HG03135 (cell line): ENCODE measurements around the gene CD164L2.
A peak's percentile ranks its signal among the peaks of the same experiment; 100 is the strongest.
"Not testable (repeated sequence)": the region's sequence is repeated elsewhere in the genome, so short reads cannot be mapped to it uniquely, and the experiment has no call there.

Experiments used
- ATAC-seq: cut with Tn5 transposase; IDR thresholded peaks from one replicate; pipeline ENCODE4 v1.9.1; 2021; ENCODE audit warnings: mild to moderate bottlenecking, moderate library complexity; ENCODE audit not compliant: unreplicated experiment

CD164L2 gene

DNA sequence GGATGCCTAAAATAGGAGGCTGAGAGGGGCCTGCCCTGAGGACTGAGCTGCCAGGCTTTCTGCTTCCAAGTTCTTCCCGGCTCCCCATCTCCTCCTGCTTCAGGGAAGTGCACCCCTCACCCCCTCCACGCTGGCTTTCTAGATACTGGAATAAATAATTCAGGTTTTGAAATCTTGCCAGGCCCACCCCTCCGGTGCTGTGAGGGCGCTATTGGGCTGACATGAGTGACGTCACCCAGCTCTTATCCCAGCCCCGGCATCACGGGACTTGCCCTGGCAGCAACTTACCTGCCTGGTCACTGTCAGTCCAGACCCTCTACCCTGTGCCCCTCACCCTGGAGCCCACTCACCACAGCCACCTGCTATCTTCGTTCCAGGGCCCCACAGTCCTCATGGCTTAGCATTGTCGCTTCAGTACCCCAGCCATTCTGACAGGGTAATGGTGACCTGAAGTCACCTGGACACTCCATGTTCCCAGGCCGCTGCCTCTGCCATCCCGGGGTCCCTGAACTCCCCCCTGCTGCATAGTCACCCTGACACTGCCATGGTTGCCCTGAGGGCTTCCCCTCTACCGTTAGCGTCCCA lies 8.5 kb upstream of the CD164L2 start:
- no peak for ATAC-seq

DNA sequence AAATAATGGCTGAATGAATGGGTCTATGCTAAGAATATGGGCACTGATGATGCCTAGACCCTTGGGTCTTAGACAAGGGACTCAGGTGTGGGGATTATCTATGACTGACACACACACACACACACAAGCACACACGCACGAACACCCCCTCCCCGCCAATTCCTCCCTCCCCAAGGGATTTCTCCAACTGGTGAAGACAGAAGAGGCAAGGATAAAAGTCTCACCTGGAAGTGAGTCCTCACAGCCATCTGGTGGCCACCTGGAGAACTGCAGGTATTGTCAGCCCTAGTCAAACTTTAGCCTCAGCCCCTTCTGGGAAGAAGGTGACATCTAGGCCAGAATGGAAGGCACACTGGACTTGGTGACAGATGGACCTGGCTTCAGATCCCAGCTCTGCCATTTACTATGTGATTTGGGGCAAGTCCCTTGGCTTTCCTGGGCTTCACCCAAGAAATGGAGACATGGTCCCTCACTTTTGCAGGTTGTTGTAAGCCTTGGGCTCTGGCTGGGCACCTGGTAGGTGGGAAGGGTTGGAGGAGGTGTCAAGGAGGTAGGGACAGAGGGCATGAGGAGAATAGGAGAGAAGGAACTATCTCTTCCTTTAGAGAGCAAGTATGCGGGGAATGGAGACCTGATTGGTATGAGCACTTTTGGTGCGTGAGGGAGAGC lies 5.3 kb upstream of the CD164L2 start:
- ATAC-seq = no peak

DNA sequence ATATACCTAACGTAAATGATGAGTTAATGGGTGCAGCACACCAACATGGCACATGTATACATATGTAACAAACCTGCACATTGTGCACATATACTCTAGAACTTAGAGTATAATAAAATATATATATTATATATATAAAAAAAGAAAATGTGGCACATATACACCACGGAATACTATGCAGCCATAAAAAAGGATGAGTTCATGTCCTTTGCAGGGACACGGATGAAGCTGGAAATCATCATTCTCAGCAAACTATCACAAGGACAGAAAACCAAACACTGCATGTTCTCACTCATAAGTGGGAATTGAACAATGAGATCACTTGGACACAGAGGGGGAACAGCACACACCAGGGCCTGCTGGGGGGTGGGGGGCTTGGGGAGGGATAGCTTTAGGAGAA lies 1.7 kb upstream of the CD164L2 start:
- not testable (repeated sequence) for ATAC-seq

DNA sequence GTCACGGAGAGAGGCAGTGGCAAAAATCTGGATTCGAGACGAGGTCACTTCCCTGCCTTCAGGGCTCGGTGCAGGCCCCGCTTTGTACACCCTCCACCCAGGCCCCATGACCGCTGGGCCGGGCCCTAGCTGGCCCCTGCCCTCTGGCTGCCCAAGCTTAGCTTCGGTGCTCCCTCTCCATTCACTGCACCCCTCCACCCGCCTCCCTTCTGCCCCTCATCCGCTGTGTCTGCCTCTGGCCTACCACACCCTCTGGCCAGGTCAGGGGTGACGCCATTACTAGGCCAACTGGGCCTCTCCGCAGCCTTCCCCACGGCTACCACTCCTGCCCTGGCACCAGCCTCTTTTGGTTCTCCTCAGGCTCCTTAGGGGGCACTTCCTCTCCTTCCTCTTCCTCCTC lies 528 bp upstream of the CD164L2 start:
- no peak for ATAC-seq

DNA sequence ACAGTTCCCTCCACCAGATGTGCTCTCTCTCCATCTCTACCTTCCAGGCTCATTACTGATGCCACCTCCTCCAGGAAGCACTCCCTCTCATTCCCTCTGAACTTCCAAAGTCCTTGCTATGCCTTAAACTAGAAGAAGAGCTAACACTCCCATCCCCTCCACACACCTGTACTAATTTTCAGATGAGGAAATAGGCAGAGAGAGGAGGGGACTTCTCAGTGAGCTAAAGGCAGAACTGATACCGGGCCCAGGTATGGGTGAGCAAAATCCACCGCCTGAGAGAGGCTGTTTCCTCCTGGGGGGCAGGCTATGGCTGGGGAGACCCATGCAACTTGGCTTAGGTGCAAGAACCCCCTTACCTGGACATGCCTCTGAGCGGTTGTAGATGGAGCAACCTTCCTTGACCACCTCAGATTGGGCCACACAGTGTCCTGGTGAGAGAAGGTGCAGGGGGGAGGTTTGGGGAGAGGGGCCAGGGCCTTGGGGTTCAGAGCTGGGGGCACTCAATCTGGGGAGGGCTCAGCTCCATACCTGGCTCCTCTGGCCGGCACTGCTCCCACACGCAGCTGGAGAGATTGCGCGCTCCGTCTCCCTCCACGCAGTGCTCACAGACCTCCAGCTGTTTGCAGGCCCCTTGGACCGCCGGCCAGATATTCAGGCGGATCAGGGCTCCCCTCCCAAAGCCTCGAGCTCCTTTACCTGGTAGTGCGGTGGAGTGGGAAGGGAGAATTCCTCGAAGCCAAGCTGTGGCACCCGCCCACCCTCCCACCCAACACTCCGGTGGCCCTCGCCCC lies 967 bp downstream of the CD164L2 start:
- no peak for ATAC-seq

DNA sequence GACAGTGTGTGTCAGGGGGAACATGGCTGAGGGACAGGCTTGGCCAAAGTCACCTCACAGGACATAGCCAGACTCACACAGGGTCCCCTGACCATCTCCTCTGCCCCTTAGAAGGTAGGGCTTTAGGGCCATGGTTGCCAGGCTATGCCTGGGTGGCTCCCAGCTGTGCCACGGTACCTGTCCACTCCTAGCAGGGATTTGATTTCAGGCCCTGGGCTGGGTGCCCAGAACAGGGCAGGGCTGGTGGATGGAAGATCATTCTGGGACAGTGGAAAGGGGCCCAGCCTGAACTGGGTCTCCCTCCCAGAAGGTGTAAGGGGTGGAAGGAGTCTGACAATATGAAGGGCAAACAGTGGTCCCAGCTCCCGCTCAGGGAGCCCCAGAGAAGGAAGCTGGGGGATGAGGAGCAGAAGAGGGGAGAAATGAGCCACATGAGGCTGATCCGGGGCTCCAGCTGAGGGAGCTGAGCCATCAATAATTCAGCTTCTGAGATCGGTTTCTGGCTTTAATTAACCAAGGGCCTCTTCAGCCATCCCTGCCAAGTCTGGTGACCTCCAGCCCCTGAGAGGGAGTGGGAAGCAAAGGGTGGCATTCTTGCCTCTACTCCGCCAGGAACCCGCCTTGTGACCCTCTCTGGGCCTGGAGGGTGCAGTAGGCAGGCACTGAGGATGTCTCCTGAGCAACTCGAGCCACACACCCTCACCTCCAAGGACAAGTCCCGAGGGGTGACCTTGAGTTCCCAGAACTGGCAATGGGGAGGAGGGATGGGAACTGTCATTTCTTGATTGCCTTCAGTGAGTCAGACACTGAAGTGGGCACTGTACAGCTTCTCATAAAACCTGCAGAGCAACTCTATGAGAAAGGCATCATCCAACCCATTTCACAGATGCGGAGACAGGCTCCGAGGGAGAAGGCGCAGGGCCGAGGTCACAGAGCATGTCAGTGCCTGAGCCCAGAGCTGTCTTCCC lies 2.1 kb downstream of the CD164L2 start:
- ATAC-seq = no peak

DNA sequence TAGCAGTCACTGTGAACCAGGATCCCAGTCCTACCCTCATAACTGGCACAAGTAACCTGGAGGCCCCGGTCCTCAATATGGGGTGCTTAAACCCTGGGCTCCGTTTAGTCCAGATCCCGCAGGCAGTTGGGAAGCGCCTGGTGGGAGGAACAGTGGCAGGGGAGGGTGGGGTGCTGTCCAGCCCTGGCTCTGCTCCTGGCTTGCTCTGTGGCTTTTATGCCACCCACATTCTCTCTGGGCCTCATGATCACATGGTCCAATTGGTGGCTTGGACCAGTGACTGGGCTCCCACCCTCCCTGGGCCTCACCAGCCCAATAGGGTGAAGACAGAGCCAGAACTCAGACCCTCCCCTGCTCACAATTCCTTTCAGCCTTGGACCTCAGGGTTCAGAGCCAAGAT lies 2.9 kb downstream of the CD164L2 start:
- ATAC-seq = no peak

DNA sequence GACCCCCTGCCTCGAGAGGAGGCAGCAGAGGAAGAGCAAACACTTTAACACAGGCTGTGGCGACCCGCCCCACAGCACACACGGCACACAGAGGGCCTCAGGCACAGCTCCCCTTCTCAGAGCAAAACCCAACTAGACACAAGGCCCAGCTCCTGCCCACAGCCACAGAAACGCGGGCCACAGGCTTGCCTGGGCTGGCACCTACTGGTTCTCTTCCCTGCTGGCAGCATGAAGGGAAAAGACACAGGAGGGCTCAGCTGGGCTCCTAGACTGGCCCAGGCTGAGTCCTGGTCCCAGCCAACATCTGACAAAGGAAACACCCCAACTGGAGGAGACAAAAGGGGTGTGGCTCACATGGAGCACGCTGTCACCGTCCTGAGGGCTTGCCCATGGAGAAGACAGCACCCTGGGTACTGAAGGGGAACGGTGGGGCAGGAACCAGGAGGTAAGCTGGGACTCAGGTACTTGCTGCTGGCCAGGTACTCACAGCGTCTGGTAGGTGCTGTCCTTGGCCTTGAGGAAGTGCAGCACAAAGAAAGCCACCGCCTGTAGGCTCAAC lies 3.5 kb downstream of the CD164L2 start:
- no peak for ATAC-seq

DNA sequence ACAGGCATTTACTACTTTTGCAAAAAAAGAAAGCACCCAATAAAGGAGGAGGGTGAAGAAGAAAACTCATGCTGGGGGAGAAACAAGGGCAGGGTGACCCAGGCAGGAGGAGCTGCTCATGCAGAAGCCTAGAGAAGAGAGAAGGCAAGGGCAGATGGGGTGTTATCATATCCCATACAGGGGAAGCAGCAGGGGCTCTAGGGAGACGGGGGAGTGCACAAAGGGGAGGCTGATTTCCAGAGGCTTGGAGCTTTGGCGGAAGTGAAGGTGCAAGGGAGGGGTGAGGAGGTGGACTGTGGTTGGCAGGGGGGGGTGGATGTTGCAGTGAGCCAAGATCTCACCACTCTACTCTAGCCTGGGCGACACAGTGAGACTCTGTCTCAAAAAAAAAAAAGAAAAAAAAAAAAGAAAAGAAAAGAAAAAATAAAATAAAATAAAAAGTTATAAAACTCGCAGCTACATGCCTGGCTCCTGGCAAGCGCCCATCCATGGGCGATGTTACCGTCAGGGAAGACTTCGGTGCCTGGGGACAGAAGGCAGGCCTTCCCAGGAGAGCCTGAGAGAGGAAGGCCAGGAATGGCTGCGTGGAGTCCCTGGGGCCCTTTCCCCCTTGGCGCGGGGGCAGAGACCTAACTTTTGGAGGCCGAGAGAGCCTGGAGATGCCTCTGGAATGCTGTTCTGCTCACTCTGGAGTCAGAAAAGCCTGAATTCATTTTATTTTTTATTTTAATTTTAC lies 5.2 kb downstream of the CD164L2 start:
- no peak for ATAC-seq

DNA sequence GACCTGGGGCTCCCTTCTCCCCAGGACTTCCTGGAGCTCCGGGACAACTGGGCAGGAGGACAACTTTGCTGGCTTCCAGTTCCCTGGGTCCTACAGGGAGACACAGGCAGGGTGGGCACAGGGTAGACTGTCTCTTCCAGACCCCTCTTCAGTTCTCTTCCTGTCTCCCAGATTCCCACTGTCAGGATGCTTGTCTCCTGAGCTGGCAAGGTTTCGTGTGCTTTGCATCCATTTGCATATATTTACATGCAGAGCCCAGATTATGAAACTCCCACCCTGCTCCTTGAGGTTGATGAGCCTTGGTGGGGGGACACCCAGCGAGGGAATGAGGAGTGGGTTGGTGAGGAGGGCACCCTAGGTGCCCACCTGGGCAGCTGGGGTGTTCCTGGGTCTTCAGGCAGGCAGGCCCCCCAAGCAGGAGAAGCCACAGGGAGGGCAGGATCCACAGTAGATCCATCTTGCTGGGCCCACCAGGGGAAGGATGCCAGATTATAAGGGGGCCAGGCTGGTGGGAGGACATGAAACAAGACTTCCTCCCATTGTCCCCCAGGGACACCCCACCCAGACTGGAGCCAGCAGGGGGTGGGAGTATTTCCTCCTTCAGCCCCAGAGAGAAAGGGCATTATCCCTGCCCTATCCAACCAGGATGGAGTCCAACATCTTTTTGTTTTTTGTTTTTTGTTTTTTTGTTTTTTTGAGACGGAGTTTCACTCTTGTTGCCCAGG lies 8.6 kb downstream of the CD164L2 start, which contains the start of gene FCN3:
FCN3 (minus strand) TSS at position 463 of the 725 bp plus-strand sequence; CDS start at position 457, 6 bp downstream.
- no peak for ATAC-seq

DNA sequence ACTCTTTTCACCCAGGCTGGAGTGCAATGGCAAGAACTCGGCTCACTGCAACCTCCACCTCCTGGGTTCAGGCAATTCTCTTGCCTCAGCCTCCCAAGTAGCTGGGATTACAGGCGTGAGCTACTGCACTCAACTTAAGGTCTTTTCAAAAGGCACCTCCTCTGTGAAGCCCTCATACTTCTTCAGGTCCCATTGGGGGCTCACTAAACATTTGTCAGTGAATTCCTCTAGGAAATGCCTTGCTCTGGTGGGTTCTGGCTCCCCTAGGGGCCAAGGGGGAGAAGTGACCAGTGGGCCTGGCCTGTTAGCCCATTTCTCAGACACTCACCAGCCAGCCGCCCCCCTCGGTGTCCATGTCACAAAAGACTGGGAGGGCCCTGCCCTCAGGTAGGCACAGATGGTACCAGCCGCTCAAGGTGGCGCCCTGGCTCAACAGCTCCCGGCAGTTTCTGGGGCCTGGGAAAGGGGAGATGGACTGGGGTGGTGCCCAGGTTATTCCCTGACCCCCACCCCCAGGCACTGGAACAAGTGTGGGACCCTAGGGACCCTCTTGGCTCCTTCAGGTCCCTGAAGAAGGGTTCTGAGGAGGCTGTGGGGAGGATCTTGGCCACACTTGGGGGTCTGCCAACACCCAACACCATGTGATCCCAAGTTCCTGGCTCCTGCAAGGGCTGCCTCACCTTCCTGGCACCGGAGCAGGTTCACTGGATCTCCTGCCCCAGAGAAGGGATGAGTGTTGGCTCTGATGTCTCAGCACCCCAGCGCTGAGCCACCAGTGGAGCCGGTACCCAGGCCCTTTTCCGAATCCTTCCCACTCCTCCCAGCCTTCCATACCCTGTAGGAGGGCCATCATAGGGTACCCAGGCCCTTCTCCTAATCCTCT lies 10.1 kb downstream of the CD164L2 start:
- no peak for ATAC-seq

DNA sequence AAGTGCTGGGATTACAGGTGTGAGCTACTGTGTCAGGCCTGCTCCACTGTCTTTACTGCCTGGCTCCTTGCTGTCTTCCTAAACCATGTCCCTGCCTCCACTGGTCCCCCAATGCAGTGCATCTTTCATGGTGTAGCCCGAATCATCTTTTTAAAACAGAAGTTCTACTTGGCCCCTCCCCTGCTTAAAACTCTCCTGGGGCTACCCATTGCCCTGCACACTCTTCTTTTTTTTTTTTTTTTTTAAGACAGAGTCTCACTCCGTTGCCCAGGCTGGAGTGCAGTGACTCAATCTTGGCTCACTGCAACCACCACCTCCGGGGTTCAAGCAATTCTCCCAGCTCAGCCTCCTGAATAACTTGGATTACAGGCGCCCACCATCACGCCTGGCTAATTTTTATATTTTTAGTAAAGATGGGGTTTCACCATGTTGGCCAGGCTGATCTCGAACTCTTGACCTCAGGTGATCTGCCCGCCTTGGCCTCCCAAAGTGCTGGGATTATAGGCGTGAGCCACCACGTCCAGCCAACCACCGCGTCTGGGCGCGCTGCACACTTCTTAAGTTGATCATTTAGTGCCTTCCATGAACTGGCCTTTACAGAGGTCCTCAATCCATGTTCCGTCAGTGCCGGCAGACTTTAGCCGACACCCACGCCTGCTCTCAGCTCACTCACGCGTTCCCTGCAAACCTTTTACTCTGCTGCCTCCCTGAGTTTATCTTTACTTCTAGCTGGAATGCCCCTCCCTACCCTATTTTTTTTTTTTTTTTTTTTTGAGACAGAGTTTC lies 10.9 kb downstream of the CD164L2 start:
- no peak for ATAC-seq

DNA sequence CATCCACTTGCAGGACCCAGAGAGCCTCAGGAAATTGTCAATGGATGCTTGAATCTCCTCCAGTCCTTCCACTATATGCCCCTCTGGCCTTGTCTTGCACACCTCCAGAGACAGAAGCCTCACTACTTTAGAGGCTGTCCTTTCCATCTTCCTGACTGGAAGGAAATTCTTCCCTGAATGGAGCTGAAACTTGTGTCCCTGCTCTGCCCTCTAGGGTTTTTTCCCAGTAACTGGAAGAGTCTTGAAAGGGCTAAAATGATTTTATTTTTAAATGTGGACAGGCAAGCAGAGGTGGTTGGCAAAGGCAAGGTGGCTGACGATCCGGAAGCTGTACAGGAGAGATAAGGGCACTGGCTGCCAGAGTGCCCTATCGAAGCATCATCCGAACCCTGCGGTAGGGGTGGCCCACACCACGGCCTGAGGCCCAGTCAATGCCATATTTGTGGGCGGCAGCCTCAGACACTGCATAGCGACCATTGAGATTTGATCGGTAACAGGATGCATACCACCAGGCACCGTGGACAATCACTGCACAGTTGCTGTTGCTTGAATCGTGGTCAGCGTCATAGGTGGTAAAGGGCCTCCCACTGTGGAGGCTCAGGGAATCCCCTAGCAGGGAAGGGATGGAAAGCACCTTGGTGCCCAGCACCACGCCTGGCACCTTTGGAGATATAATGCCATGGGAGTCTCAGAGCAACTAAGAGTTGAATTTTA lies 14.1 kb downstream of the CD164L2 start:
- no peak for ATAC-seq

DNA sequence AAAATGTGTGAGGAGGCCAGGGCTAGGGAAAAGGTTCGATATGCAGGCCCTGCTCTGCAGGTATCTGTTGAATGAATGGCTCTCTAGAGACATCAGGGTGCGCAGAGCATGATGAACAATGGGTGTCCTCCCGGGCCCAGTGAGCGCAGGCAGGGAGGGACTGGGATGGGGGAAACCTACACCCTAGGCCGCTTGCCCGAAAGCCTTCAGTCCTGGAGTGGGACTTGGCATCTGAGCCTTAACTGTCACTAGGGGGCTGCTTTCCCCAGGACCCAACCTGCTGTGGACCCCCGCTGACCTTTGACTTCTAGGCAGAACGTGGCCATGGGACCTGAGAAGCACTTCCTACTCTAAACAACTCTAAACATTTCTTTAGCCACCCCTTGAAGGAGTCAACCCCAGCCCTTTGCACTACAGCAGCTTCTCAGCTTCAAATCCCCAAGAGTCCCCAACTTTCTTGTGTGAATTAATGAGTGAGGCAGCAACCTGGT lies 15.9 kb downstream of the CD164L2 start:
- ATAC-seq = no peak

DNA sequence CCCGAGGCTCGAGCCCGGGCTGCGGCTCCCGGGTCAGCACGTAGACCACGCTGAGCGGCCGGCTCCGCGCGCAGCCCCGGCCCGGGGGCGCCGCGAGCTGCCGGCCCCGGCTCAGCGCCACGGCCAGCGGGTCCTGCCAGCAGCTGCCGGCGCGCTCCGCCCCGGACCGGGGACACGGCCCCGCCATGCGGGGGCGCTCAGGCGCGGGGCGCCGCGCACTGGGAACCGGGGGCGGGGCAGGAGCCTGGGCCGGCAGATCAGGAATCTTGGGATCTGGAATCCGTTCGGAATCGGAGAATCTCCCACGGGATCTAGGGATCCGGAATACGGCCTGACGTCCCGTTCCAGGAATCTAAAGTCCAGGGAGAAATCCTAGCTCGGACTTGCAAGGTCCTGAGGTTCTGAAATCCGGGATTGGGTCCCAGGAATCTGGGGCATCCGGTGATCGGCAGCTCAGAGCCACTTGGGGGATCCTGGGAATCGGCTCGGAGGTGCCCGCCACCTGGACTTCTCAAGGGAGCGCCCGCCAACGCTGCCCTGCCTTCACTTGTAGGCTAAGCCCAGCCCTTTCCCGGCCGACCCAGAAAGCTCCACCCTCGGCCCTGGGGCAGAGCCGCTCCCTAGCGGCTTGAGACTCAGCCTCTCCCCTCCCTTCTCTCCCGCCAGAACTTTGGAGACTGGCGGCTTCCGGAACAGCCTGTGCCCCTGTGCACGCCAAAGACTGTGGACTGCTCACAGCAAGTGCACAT lies 16.5 kb downstream of the CD164L2 start, which contains the start of gene MAP3K6:
MAP3K6 (minus strand) TSS at position 551 of the 749 bp plus-strand sequence; CDS start at position 187, 364 bp downstream.
- ATAC-seq = peak; percentile 21

DNA sequence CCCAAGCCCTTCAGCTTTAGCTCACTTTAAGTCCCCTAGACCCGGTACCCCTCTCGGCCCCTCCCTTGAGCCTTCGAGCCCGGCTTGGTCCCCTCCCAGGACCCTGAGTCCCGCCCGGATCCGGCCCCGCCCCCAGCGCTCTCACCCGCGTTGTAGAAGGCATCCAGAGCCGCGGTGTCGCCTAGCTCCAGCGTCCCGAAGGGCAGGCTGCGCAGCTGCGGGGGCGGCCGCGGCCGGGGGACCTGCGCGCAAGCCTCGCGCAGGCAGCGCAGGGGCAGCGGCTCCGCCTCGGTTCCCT lies 17.1 kb downstream of the CD164L2 start:
- ATAC-seq = peak; percentile 39
